Endothelial cell of umbilical vein (primary cell): Measurements from ENCODE around the gene CD34. TPM values are rescaled to one million over a fixed set of nuclear protein-coding genes. Genes with fewer than 3 reads are reported as not detected.

Experiments used
- BruUV-seq: library from RNA; stranded (reverse); fragments of 400-500 nt; replicated peaks from 2 replicates; lab custom pipeline; 2021; lab: Mats Ljungman, UMichigan
- CTCF ChIA-PET: fragments of 300-600, 350-600 bp; sonication (Branson Sonifier 250); formaldehyde crosslinking; loops from one replicate; lab custom pipeline; 2021; ENCODE audit warnings: antibody characterized with exemption, inconsistent platforms; lab: Charles Lee
- POLR2A ChIA-PET: fragments of 300-600, 350-600 bp; sonication (Branson Sonifier 250); formaldehyde crosslinking; loops from one replicate; lab custom pipeline; 2021; ENCODE audit warnings: antibody characterized with exemption, inconsistent platforms; lab: Charles Lee
- DNase-seq: peaks from one replicate; pipeline ENCODE4 v3.0.0-alpha.2; 2011; ENCODE audit warnings: low read depth, low spot score
- FAIRE-seq: peaks from 2 replicates; lab custom pipeline; 2011; peaks lifted over from hg19 to GRCh38; lab: Jason Lieb, UNC
- H2AFZ ChIP-seq: 2 replicates; pipeline ENCODE4 v1.6.0; 2012; ENCODE audit warnings: low read depth, low read length, control low read depth, inconsistent platforms
- H3K27ac ChIP-seq: 2 replicates; pipeline ENCODE4 v1.5.1; 2011; ENCODE audit warnings: low read depth, mild to moderate bottlenecking, control low read depth, low read length, moderate library complexity; ENCODE audit not compliant: insufficient read depth
- H3K27me3 ChIP-seq, 2 experiments: 2 replicates each; pipeline versions ENCODE4 v1.6.0 to v1.6.1; 2011; ENCODE audit warnings: low read length in 2 of 2, mixed read lengths in 1 of 2; ENCODE audit not compliant: control insufficient read depth in 2 of 2, insufficient read depth in 2 of 2
- H3K36me3 ChIP-seq, 2 experiments: 2 replicates in 1 of 2; 3 replicates in 1 of 2; pipeline ENCODE4 v1.5.1; 2011; ENCODE audit warnings: low read length in 2 of 2, mild to moderate bottlenecking in 1 of 2, moderate library complexity in 1 of 2; ENCODE audit not compliant: control insufficient read depth in 2 of 2, insufficient read depth in 2 of 2; ENCODE audit errors: extremely low read depth in 1 of 2
- H3K4me1 ChIP-seq: 3 replicates; pipeline ENCODE4 v1.5.1; 2011; ENCODE audit warnings: mild to moderate bottlenecking, low read length; ENCODE audit not compliant: control insufficient read depth, insufficient read depth; ENCODE audit errors: extremely low read depth
- H3K4me2 ChIP-seq: 2 replicates; pipeline ENCODE4 v1.6.1; 2011; ENCODE audit warnings: low read length, control low read depth, mixed read lengths; ENCODE audit not compliant: insufficient read depth
- H3K4me3 ChIP-seq, 3 experiments: fragments of 200-600 bp in 1 of 3; sonication (generic), shearing (Covaris generic) in 1 of 3; replicated peaks in 1 of 3; 2 replicates each; pipeline ENCODE4 v1.5.1; 2011 to 2016; ENCODE audit warnings: control low read depth in 3 of 3, low read length in 3 of 3, mild to moderate bottlenecking in 2 of 3, inconsistent platforms in 1 of 3, low read depth in 1 of 3, moderate library complexity in 1 of 3; ENCODE audit not compliant: insufficient read depth in 1 of 3
- H3K79me2 ChIP-seq: 2 replicates; pipeline ENCODE4 v1.6.0; 2012; ENCODE audit warnings: low read length, inconsistent platforms; ENCODE audit not compliant: control insufficient read depth, insufficient read depth
- H3K9ac ChIP-seq: replicated peaks from 2 replicates; pipeline ENCODE3; 2011; ENCODE audit warnings: low read length, control low read depth; ENCODE audit not compliant: insufficient read depth; ENCODE audit errors: extremely low read depth
- H3K9me1 ChIP-seq: replicated peaks from 3 replicates; pipeline ENCODE4 v1.6.0; 2011; ENCODE audit warnings: mild to moderate bottlenecking, low read length; ENCODE audit not compliant: control insufficient read depth, insufficient read depth; ENCODE audit errors: extremely low read depth
- H3K9me3 ChIP-seq: replicated peaks from 2 replicates; pipeline ENCODE4 v1.5.1; 2012; ENCODE audit warnings: low read length, inconsistent platforms; ENCODE audit not compliant: control insufficient read depth, insufficient read depth
- H4K20me1 ChIP-seq: replicated peaks from 2 replicates; pipeline ENCODE3; 2011; ENCODE audit warnings: mild to moderate bottlenecking, low read length; ENCODE audit not compliant: control insufficient read depth, insufficient read depth; ENCODE audit errors: extremely low read depth
- EZH2 ChIP-seq: IDR thresholded peaks from 2 replicates; pipeline ENCODE4 v1.6.1; 2012; ENCODE audit warnings: borderline replicate concordance, low read depth, mild to moderate bottlenecking, moderate library complexity, low read length, inconsistent platforms; ENCODE audit not compliant: severe bottlenecking
- GATA2 ChIP-seq: IDR thresholded peaks from 2 replicates; pipeline ENCODE4 v1.7.0; 2011; ENCODE audit warnings: low read depth, mild to moderate bottlenecking, moderate library complexity, mixed read lengths, low read length; ENCODE audit not compliant: insufficient read length, insufficient read depth
- JUN ChIP-seq: IDR thresholded peaks from 2 replicates; pipeline ENCODE4 v1.6.1; 2011; ENCODE audit warnings: borderline replicate concordance, low read depth; ENCODE audit not compliant: insufficient read length, insufficient read depth
- MYC ChIP-seq: IDR thresholded peaks from one replicate; pipeline ENCODE4 v1.6.1; 2011; ENCODE audit warnings: mild to moderate bottlenecking, low read depth, low read length
- POLR2A ChIP-seq: IDR thresholded peaks from 2 replicates; pipeline ENCODE4 v1.6.1; 2012; ENCODE audit warnings: low read depth, mild to moderate bottlenecking, control low read depth, low read length
- POLR2AphosphoS5 ChIP-seq: IDR thresholded peaks from 2 replicates; pipeline ENCODE4 v1.6.1; 2012; ENCODE audit warnings: low read depth, mild to moderate bottlenecking, control low read depth, low read length, moderate library complexity; ENCODE audit not compliant: insufficient read depth
- dilution Hi-C: fragments of 300-500 bp; cut with MboI; formaldehyde crosslinking; loops from one replicate; pipeline ENCODE4 v1.15.0; 2019; ENCODE audit warnings: low sequenced_read_pairs; ENCODE audit not compliant: extremely low pct_ligation_motif_present
- intact Hi-C: fragments of 100-400 bp; cut with micrococcal nuclease; formaldehyde crosslinking; loops from one replicate; pipeline ENCODE4 v1.10.0; 2022
- polyA plus RNA-seq, 4 experiments: library from polyadenylated mRNA; depleted of rRNA in 3 of 4; stranded (reverse) in 3 of 4; unstranded in 1 of 4; fragments of >200 nt; gene quantifications; 2 replicates each; pipeline versions ENCODE4 v1.2.1 to v1.2.3, GENCODE V29; 2011 to 2012; ENCODE audit warnings: missing spikeins in 1 of 4
- total RNA-seq: library from RNA; stranded (reverse); gene quantifications from 2 replicates; pipeline ENCODE4 v1.2.3, GENCODE V29; 2021
- TF ChIP-seq, protein P1 (sequence below), 2 donors: IDR thresholded peaks; 1 replicate in 1 of 2; 2 replicates in 1 of 2; pipeline ENCODE4 v1.5.1; 2011; ENCODE audit warnings: low read length in 2 of 2, mild to moderate bottlenecking in 2 of 2, moderate library complexity in 2 of 2, control low read depth in 1 of 2, inconsistent platforms in 1 of 2, low read depth in 1 of 2; ENCODE audit not compliant: insufficient read depth in 1 of 2; ENCODE audit errors: extremely low read depth in 1 of 2
- TF ChIP-seq, protein P2 (sequence below): IDR thresholded peaks from 2 replicates; pipeline ENCODE4 v1.6.1; 2011; ENCODE audit not compliant: insufficient read depth, insufficient read length

The CD34 gene
- total and polyA plus RNA-seq, 2 donors (not counting 3 experiments of a cell fraction or from before 2014, with no cell fraction given), result 102 to 174 TPM

DNA sequence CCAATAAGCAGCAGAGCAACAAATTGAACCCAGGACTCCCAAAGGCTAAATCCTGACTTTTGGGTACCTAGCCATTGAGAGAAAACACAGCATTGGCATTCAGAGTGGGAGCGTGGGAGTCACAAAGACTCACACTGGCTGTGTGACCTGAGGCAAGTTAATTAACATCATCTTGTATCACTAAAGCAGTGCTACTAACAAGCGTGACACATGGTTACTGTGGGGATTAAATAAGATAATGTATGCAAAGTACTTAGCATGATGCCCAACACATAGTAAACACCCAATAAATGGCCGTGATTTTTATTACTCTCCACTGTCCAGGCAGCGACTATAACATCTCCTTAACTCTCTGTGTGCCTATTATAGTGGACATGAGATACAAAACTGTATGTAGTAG lies 73.3 kb downstream of the CD34 start:
- ChIA-PET CTCF (interaction anchor here (1.1 to 21.9 kb wide), 3 partner anchors 8 to 32 kb away, joined by 3 to 634 read pairs (median 9); no protein-coding TSS in a partner anchor), POLR2A (no interaction called here)
- Histone ChIP-seq H3K9me3 (no peaks in the 10 kb centered on the region), H3K9me1 (no peaks in the 10 kb centered on the region), H3K27ac (no peak overlapping the region), H3K9ac (no peak overlapping the region), H3K27me3 (no peaks in the 10 kb centered on the region), H2AFZ (no peak overlapping the region), H3K4me3 (no peak overlapping the region), H3K36me3 (peaks cover 3 to 4% of the 10 kb centered on the region in 2 experiments), H4K20me1 (no peaks in the 10 kb centered on the region), H3K79me2 (peaks cover 59% of the 10 kb centered on the region), H3K4me1 (no peaks in the 10 kb centered on the region), H3K4me2 (no peak overlapping the region)
- FAIRE-seq (no peak), DNase-seq (no peak)
- no peak for TF ChIP-seq POLR2A
- TF ChIP-seq POLR2AphosphoS5, result no peak
- TF ChIP-seq, protein P1, sequence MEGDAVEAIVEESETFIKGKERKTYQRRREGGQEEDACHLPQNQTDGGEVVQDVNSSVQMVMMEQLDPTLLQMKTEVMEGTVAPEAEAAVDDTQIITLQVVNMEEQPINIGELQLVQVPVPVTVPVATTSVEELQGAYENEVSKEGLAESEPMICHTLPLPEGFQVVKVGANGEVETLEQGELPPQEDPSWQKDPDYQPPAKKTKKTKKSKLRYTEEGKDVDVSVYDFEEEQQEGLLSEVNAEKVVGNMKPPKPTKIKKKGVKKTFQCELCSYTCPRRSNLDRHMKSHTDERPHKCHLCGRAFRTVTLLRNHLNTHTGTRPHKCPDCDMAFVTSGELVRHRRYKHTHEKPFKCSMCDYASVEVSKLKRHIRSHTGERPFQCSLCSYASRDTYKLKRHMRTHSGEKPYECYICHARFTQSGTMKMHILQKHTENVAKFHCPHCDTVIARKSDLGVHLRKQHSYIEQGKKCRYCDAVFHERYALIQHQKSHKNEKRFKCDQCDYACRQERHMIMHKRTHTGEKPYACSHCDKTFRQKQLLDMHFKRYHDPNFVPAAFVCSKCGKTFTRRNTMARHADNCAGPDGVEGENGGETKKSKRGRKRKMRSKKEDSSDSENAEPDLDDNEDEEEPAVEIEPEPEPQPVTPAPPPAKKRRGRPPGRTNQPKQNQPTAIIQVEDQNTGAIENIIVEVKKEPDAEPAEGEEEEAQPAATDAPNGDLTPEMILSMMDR (IDR thresholded peaks at IDR 0.05; ENCODE audit: extremely low read depth in 1 of 2, insufficient read depth in 1 of 2, low read depth in 1 of 2, low read length in 2 of 2), result no peak
- TF ChIP-seq JUN, result no peak
- no peak for TF ChIP-seq MYC
- TF ChIP-seq, protein P2, sequence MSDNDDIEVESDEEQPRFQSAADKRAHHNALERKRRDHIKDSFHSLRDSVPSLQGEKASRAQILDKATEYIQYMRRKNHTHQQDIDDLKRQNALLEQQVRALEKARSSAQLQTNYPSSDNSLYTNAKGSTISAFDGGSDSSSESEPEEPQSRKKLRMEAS, result no peak
- TF ChIP-seq GATA2, result no peak
- no peak for TF ChIP-seq EZH2
- intact Hi-C loops, result no loop called here
- dilution Hi-C loops, result no loop called here
- no TSS peak for BruUV-seq
